Activated B cell treated with CpG ODN at 0.5 μM for 24 hours (primary cell): Measurements from ENCODE around the gene RAB6B. TPM values are rescaled to one million over a fixed set of nuclear protein-coding genes. Genes with fewer than 3 reads are reported as not detected.

Experiments
- ATAC-seq: fragments of 200-7000 bp; cut with Tn5 transposase; one replicate; pipeline ENCODE4 v1.10.0; 2021; ENCODE audit warnings: low read depth, mild to moderate bottlenecking, moderate library complexity
- CTCF ChIA-PET: fragments of 350-600 bp; sonication (Branson Sonifier 250); formaldehyde crosslinking; loops from one replicate; lab custom pipeline; 2021; ENCODE audit warnings: antibody characterized with exemption; lab: Charles Lee
- POLR2A ChIA-PET: fragments of 350-600 bp; sonication (Branson Sonifier 250); formaldehyde crosslinking; loops from one replicate; lab custom pipeline; 2021; ENCODE audit warnings: antibody characterized with exemption; lab: Charles Lee
- DNase-seq: peaks from one replicate; pipeline ENCODE4 v3.0.0; 2022
- H3K27ac Mint-ChIP-seq: one replicate; pipeline ENCODE4 v1.8.0; 2020; ENCODE audit warnings: mixed read lengths
- H3K27me3 Mint-ChIP-seq: one replicate; pipeline ENCODE4 v1.8.0; 2021; ENCODE audit warnings: mixed read lengths
- H3K36me3 Mint-ChIP-seq: one replicate; pipeline ENCODE4 v1.8.0; 2021; ENCODE audit warnings: low read depth, mixed read lengths
- H3K4me1 Mint-ChIP-seq: one replicate; pipeline ENCODE4 v1.8.0; 2021; ENCODE audit warnings: mixed read lengths
- H3K4me3 Mint-ChIP-seq: one replicate; pipeline ENCODE4 v1.8.0; 2020; ENCODE audit warnings: mild to moderate bottlenecking, mixed read lengths
- H3K9me3 Mint-ChIP-seq: one replicate; pipeline ENCODE4 v1.8.0; 2020; ENCODE audit warnings: mixed read lengths
- CTCF ChIP-seq: fragments of 200-600 bp; IDR thresholded peaks from one replicate; pipeline ENCODE4 v1.8.0; 2022; ENCODE audit warnings: antibody characterized with exemption, mild to moderate bottlenecking
- intact Hi-C: fragments of 100-400 bp; cut with micrococcal nuclease; formaldehyde crosslinking; loops from one replicate; pipeline ENCODE4 v1.15.1; 2024
- total RNA-seq: library from RNA; stranded (reverse); gene quantifications from 2 replicates; pipeline ENCODE4 v1.2.3, GENCODE V29; 2022

RAB6B gene
- total RNA-seq, 1 donor from 2014 or later: not detected

- TF ChIP-seq CTCF: no peak
- Mint-ChIP-seq H3K4me3 (no peak overlapping the region), H3K27ac (no peak overlapping the region), H3K27me3 (no peaks in the 10 kb centered on the region), H3K36me3 (peaks cover 37% of the 10 kb centered on the region), H3K4me1 (no peaks in the 10 kb centered on the region), H3K9me3 (no peaks in the 10 kb centered on the region)
- intact Hi-C loops: no loop called here
- POLR2A ChIA-PET: interaction anchor here (0.8 kb wide), 1 partner anchor 42 kb away, joined by 3 read pairs; no protein-coding TSS in a partner anchor
- no peak for DNase-seq
- CTCF ChIA-PET: no interaction called here
- ATAC-seq: no peak
These were observed 68.5 kb downstream of the RAB6B start for GRCh38 chr3:133827136-133827535.

- CTCF ChIA-PET: no interaction called here
- Mint-ChIP-seq H3K9me3 (no peaks in the 10 kb centered on the region), H3K4me3 (no peak overlapping the region), H3K36me3 (peaks cover 46% of the 10 kb centered on the region), H3K27ac (no peak overlapping the region), H3K4me1 (no peaks in the 10 kb centered on the region), H3K27me3 (no peaks in the 10 kb centered on the region)
- DNase-seq: no peak
- POLR2A ChIA-PET: no interaction called here
- intact Hi-C loops: no loop called here
- ATAC-seq: no peak
- no peak for TF ChIP-seq CTCF
These were observed 69.5 kb downstream of the RAB6B start for GRCh38 chr3:133825969-133826727.

GRCh38 chr3:133824961-133825485 lies 70.7 kb downstream of the RAB6B start:
- intact Hi-C loops: no loop called here
- no peak for TF ChIP-seq CTCF
- ChIA-PET CTCF (no interaction called here), POLR2A (no interaction called here)
- Mint-ChIP-seq H3K27ac (no peak overlapping the region), H3K9me3 (no peaks in the 10 kb centered on the region), H3K27me3 (no peaks in the 10 kb centered on the region), H3K36me3 (peaks cover 57% of the 10 kb centered on the region), H3K4me1 (no peaks in the 10 kb centered on the region), H3K4me3 (no peak overlapping the region)
- DNase-seq (no peak), ATAC-seq (no peak)

GRCh38 chr3:133821767-133822638 lies 73.7 kb downstream of the RAB6B start:
- CTCF ChIA-PET: no interaction called here
- no peak for ATAC-seq

More at GRCh38 chr3:133821767-133822638, 73.7 kb downstream of the RAB6B start:
- no peak for TF ChIP-seq CTCF
- intact Hi-C loops: no loop called here
- POLR2A ChIA-PET: no interaction called here
- no peaks in the 10 kb centered on the region for H3K9me3 Mint-ChIP-seq
- H3K36me3 Mint-ChIP-seq: peaks cover 78% of the 10 kb centered on the region
- H3K27me3 Mint-ChIP-seq: no peaks in the 10 kb centered on the region
- no peaks in the 10 kb centered on the region for H3K4me1 Mint-ChIP-seq
- DNase-seq: no peak
- H3K4me3 Mint-ChIP-seq: no peak overlapping the region
- no peak overlapping the region for H3K27ac Mint-ChIP-seq
